ENCODE measurements around the gene SIMC1.
A peak's percentile ranks its signal among the peaks of the same experiment; 100 is the strongest.
"Not testable (repeated sequence)": the region's sequence is repeated elsewhere in the genome, so short reads cannot be mapped to it uniquely, and the experiment has no call there.

Gene SIMC1

GRCh38 chr5:176216393-176216916, 21.8 kb upstream of the SIMC1 start:
- DNase-seq = not testable (repeated sequence)

- not testable (repeated sequence) for DNase-seq
Measured at GRCh38 chr5:176217188-176217729, 21.0 kb upstream of the SIMC1 start.

- not testable (repeated sequence) for DNase-seq
Measured at GRCh38 chr5:176217764-176218163, 20.5 kb upstream of the SIMC1 start.

DNA sequence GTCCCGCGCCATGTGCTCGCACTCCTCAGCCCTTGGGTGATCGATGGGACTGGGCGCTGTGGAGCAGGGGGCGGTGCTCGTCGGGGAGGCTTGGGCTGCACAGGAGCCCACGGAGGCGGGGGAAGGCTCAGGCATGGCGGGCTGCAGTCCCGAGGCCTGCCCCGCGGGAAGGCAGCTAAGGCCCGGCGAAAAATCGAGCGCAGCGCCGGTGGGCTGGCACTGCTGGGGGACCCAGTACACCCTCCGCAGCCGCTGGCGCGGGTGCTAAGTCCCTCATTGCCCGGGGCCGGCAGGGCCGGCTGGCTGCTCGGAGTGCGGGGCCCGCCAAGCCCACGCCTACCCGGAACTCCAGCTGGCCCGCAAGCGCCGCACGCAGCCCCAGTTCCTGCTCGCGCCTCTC, 16.2 kb upstream of the SIMC1 start:
- DNase-seq = not testable (repeated sequence)

DNA sequence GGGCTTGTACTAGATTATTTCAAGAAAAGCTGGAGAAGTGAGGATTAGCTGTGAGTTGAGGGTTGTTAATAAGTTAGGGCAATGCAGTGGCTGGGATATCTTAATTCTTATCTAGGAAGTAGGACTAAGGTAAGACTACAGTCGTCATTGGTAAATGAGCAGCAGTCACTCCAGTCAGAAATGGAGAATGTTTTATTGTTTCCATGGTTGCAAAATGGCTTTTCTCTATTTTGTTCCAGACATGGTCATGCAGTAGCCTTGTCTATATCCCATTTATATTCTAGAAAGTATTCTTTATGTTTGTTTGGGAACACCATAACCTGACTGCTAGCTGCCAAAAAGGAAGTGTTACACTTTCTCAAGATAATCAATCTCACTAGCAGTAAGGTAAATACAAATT, 9.9 kb upstream of the SIMC1 start:
- not testable (repeated sequence) for DNase-seq

DNA sequence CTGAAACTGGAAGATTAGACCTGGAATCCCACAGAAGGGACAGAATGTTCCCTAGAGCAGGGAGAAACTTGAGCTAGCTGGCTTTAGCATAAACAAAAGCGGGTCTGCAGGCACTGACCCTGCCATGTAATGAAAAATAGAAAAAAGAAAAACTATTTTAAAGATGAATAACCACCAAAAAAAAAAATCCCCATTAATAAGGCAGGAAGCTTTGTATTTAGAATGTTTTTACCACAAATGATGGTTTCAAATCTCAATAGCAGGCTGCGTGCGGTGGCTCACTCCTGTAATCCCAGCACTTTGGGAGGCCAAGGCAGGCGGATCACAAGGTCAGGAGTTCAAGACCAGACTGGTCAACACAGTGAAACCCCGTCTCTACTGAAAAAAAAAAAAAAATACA, 5.0 kb upstream of the SIMC1 start:
- not testable (repeated sequence) for DNase-seq

GRCh38 chr5:176235155-176235554, 3.1 kb upstream of the SIMC1 start:
- DNase-seq = peak; percentile 59

GRCh38 chr5:176238645-176239283, 540 bp downstream of the SIMC1 start:
- not testable (repeated sequence) for DNase-seq

DNA sequence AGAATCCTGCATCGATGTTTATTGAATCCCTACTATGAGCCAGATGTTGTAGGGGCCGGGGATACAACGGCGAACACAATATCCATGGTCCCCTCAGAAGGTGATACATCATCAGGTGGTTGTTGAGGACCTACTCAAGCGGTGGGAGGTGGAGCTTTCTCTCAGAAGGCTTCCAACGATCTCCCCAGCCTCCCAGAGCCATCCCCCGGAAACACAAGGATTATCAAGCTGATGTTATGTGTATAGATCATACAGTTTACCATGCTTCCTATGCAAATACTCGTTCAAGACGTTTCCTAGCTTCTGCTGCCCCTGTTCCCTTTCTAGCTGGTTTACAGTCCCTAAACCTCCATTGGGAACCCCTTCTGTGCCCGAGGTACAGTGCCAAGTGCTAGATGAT, 1.1 kb downstream of the SIMC1 start:
- DNase-seq = not testable (repeated sequence)

GRCh38 chr5:176244318-176244717, 6.1 kb downstream of the SIMC1 start:
- not testable (repeated sequence) for DNase-seq

GRCh38 chr5:176245074-176245473, 6.8 kb downstream of the SIMC1 start:
- DNase-seq = not testable (repeated sequence)

DNA sequence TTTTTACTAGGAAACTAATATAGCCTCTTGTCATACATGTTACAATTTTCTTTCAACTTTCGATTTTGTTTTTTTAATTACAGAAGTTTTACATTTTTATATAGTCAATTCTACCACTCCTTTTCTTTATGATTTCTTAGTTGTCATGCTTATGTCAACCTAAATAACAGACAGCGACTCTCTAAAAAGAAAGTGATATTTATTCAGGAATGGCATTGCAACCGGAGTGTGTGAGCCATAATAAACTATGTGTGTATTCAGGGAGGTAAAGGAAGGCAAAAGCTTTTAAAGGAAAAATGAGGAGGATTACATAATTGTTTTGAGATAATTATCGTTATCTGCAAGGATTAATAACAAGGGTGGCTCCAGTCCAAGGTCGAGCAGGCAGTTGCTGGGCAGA, 7.3 kb downstream of the SIMC1 start:
- DNase-seq = not testable (repeated sequence)

- not testable (repeated sequence) for DNase-seq
Measured at GRCh38 chr5:176250691-176251090, 12.5 kb downstream of the SIMC1 start.

- DNase-seq = not testable (repeated sequence)
Measured at GRCh38 chr5:176252171-176252570, 13.9 kb downstream of the SIMC1 start.

DNA sequence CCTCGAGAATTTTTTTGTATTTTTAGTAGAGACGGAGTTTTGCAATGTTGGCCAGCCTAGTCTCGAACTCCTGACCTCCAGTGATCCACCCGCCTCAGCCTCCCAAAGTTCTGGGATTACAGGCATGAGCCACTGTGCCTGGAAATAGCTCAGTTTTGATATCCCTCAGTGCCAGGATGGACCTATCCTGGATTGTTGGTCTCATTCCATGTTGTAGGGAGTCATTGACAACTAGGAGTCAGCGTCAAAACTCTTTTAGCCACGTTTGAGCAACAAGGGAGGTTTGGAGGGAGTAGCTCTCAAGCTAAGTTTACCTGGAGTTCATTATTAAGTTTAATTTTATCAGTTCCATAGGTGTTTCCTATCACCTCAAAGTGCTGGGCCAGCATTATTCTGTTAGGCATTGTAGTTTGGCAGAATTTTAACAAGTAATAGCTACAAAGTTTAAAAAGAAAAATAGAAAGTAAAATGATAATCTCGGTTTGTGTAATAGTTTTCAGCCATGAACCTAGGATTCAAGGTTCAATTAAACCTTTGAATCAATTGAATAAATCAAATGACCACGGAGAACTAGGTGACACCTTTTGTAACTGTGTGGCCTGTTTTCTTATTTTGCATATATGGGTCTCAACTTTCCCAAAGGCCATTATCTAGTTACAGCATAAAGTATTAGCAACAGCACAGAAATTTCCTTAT, 15.3 kb downstream of the SIMC1 start:
- not testable (repeated sequence) for DNase-seq

DNA sequence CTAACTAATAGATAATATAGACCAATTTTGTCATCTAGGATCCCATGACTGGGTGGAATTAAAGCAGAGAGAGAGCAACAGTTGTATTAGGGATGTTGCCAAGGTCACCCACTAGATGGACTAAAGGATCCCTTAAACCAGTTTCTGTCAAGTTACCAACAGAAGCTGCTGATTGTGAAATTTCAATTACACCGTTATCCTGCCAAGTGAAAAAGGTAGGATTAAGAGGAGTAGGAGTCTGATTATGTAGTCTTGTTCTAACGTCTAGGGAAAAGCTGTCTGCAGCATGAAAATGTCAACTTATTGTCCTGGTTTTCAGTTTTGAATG, 15.8 kb downstream of the SIMC1 start:
- DNase-seq = not testable (repeated sequence)

DNA sequence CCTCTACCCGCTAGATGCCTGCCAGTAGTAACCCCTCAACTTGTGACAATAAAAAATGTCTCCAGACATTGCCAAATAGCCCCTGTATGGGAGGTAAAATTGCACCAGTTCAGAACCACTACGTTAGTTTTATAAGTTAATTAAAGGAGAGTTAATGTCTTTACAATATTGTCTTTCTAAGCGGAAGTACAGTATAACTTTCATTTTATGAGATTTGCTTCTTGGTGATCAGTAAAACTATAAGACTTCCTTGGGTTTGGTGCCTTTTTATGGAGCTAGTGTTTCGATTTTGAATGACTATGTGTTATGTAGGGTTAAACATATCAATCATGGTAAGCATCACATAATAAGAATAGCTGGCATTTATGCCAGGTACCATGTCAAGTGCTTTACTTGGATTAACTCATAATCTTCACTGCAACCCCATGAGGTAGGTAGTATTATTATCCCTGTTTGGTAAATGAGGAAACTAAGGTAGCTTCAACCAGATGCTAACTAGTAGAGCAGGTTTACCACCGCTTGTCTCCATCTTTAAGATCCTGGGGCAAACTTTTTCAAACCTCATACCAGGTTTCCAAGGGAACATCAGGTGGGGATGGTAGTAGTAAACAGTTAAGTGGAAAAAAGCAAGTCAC, 19.8 kb downstream of the SIMC1 start:
- not testable (repeated sequence) for DNase-seq

- DNase-seq = not testable (repeated sequence)
Measured at GRCh38 chr5:176260682-176261081, 22.5 kb downstream of the SIMC1 start.

- DNase-seq = not testable (repeated sequence)
Measured at GRCh38 chr5:176266448-176266847, 28.2 kb downstream of the SIMC1 start.

- not testable (repeated sequence) for DNase-seq
Measured at GRCh38 chr5:176289018-176289417, 50.8 kb downstream of the SIMC1 start.

DNA sequence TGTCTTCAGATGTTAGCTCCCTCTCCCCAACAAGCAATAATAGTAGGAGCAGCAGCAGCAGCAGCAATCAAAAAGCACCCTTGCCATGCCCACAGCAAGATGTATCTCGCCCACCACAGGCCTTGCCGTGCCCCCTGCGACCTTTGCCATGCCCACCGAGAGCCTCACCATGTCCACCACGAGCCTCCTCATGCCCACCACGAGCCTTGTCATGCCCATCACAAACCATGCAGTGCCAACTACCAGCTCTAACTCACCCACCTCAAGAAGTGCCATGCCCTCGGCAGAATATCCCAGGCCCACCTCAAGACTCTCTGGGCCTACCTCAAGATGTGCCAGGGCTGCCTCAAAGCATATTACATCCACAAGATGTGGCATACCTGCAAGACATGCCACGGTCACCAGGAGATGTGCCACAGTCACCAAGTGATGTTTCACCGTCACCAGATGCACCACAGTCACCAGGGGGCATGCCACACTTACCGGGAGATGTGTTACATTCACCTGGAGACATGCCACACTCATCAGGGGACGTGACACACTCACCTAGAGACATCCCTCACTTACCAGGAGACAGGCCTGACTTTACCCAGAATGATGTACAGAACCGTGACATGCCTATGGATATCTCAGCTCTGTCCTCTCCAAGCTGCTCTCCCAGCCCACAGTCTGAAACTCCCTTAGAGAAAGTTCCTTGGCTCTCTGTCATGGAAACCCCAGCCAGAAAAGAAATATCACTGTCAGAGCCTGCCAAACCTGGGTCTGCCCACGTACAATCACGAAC, 52.0 kb downstream of the SIMC1 start:
- not testable (repeated sequence) for DNase-seq

DNA sequence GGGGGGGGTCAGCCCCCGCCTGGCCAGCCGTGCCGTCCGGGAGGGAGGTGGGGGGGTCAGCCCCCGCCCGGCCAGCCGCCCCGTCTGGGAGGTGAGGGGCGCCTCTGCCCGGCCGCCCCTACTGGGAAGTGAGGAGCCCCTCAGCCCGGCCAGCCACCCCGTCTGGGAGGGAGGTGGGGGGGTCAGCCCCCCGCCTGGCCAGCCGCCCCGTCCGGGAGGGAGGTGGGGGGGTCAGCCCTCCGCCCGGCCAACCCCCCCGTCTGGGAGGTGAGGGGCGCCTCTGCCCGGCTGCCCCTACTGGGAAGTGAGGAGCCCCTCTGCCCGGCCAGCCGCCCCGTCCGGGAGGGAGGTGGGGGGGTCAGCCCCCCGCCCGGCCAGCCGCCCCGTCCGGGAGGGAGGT, 67.1 kb downstream of the SIMC1 start:
- DNase-seq = not testable (repeated sequence)
